Measurements from ENCODE around the gene PBX2.

- TF ChIP-seq, protein P1, sequence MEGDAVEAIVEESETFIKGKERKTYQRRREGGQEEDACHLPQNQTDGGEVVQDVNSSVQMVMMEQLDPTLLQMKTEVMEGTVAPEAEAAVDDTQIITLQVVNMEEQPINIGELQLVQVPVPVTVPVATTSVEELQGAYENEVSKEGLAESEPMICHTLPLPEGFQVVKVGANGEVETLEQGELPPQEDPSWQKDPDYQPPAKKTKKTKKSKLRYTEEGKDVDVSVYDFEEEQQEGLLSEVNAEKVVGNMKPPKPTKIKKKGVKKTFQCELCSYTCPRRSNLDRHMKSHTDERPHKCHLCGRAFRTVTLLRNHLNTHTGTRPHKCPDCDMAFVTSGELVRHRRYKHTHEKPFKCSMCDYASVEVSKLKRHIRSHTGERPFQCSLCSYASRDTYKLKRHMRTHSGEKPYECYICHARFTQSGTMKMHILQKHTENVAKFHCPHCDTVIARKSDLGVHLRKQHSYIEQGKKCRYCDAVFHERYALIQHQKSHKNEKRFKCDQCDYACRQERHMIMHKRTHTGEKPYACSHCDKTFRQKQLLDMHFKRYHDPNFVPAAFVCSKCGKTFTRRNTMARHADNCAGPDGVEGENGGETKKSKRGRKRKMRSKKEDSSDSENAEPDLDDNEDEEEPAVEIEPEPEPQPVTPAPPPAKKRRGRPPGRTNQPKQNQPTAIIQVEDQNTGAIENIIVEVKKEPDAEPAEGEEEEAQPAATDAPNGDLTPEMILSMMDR (IDR thresholded peaks at IDR 0.05; ENCODE audit: poor library complexity), result no peak
- no peak for TF ChIP-seq EZH2 (IDR thresholded peaks at IDR 0.05; ENCODE audit: borderline replicate concordance)
- no peak for TF ChIP-seq EZH2phosphoT487 (IDR thresholded peaks at IDR 0.05; ENCODE audit: low read depth, severe bottlenecking, unreplicated experiment)
These were observed 20.2 kb upstream of the PBX2 start for GRCh38 chr6:32210191-32210601.

All from hepatocyte (in vitro differentiated cells).